ENCODE measurements around the gene RAB37. TPM values are rescaled to one million over a fixed set of nuclear protein-coding genes. Genes with fewer than 3 reads are reported as not detected.

The RAB37 gene
- polyA plus RNA-seq, 10 donors, result 0.38 to 2.6 (median 1.5) TPM

DNA sequence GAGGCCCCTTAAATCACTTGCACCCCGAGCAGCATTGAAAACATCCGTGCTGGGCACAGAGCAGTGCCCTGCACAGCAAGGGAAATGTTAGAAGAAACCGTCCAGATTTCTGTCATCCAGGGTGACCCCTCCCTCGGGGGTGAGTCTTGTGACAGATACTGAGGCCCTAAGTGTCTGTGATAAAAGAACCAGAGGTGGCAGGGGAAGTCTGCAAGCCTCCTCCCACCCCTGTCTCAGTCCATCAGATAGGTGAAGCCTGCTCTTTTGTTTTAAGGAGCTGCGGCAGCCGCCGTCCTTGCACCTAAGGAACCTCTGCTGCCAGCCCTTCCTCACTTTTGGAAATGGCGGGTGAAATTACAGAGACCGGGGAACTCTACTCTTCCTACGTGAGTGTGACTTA lies 39.9 kb downstream of the RAB37 start:
- no peak for DNase-seq

DNA sequence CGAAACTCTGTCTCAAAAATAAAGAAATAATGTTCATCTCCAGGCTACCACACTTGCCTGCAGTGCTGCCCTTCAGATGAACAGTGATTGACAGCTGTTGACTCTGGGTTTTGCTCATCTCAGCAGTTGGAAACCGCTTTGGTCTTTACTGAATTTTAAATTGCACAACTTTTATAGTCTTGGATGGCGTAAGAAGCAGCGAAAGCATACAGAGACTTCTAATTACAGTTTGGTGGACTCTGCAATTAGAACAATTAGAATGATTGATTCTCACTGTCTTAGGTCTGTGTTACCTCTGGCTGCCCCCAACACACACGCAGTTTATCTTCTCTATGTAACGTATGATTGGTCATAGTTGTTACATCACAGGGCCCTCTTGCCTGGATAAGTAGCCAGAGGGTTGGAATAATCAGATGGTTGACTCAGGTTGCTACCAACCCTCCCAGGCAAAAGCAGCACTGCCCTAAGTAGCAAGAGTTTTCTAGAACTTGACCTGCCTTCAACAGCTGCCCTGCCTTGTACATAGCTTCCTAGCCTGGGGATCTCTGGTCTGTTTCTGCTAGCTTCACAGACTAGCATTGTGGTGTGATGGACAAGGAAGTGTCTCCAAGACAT lies 41.0 kb downstream of the RAB37 start:
- DNase-seq, result no peak

DNA sequence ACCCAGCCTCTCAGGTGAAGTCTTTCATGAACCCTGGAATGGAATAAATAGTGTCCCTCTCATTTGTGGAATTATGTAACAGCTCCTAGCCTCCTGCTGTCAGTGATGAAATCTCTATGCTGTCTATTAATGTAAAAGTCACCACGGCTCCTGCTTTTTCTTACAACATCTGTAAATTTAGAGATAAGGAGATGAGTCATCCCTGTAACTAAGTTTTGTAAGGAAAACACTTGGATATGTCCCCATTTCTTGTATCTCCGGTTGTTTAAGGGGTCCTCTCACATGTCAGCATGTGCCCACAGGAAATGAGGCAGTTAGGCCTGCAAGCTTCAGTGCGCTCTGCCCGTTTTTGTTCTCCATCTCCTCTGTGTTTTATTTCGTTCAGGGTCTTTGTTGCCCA lies 41.9 kb downstream of the RAB37 start:
- no peak for DNase-seq

DNA sequence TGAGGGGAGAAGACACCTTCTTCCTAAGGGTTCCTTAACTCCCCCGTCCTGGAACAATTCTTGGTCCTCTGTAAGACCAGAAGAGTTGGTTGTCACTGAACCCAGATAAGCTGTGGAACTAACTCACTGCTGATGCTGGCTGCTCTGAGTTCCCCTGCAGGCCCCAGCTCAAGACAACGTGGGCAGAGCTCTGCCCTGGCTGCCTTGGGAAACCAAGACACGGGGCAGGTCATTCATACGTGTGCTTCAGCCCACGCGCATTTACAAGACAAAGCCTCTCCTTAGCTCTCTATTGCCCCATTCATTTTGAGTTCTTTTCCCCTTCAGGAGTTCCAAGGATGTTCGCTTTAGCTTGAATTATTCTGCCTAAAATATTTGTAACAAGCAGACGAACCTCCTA lies 42.4 kb downstream of the RAB37 start:
- no peak for DNase-seq

DNA sequence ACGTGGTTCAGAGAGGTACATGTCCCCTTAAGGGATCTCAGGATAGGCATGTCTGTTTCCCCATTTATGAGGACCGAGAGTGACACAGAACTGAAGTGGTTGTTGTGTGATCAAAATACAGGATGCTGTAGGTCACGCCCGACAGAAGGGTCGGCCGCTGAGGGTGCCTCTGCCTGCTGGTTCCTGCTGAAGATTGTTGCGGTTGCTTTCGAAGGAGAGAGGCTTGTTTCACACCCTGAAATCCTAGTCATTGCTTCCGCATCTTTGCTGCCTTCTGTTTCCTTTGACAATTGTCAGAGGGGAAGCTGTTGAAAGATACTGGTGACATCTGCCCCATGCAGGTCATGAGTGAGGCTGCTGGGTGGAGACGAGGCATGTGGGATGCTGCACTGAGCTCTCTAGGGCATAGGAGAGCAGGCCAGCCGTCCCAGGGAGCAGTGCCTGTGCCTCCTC lies 42.9 kb downstream of the RAB37 start:
- peak in 2 of 3 donors; percentile 39 to 55 for DNase-seq

DNA sequence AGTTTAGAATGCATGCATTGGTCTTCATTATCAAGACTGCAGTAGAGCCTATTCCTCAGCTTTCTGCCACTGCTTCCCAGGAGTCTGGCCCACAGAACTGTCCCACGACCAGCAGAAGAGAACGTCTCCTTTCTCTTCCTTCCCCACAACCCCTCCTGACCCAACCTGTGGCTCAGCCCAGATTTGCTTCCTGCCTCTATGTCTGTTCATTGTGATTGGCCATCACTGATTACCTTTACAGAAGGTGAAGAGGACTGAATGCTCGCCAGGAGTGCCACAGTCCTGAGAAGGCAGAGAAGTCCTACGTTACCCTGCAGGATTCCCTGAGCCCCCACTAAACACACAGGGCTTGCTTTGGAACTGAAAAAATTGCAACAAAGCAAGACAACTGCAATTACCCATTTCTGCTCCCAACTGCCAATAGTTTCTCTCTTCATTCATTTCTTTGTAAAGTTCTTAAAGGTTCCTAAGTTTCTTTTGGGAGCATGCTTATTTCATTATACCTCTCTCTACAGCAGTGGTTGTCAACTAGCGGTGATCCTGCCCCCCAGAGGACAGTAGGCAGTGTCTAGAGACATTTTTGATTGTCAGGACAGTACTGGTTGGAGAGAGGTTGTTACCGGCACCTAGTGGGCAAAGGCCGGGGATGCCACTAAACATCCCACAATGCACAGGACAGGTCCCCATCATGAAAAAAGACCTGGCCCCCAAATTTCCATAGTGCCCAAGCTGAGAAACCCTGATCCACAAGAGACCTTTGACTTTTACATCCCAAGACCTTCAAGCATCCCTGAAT lies 43.6 kb downstream of the RAB37 start:
- DNase-seq, result no peak

DNA sequence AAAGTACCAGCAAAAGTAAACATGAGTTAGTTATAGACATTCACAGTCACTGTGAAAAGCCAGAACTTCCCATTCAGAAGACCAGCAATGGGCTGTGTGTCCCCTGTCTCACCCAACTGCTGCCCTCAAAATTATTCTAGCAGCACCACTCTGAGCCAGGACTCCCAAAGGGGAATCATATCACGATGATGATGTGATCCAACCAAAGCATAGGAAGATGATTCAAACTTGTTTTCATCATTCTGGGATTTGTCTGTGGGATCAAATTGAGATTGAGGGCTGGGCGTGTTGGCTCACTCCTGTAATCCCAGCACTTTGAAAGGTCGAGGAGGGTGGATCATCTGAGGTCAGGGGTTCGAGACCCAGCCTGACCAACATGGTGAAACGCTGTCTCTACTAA lies 45.5 kb downstream of the RAB37 start:
- DNase-seq, result no peak

DNA sequence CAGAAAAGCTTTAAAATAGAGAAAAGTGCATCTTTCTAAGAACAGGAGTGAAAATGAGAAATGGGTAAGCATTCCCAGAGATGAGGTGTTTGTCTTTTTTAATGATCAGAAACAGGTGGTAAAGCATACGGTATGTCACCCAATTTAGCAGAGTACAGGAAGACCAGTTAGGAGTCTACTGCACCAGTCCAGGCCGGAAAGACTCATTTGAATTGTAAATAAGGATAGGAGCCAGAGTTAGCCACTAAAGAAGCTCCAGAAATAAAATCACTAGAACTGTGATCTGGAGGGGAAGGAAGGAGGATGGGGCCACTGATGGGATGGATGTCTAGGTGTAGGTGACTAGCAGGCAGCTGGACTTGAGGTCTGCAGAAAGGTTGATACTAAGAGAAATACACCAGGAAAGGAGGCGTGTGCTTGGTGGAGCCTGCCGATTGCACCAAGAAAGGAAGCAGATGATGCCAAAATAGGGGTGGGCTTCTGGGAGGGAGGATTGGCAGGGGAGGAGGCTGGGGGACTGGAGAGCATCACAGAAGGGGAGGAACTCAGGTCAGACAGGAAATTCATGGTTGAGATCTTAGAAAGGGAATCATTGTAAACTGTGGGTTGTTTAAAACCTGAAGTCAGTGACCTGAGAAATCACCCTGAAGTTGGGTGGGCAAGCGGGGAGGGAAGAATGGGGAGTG lies 47.2 kb downstream of the RAB37 start:
- no peak for DNase-seq

DNA sequence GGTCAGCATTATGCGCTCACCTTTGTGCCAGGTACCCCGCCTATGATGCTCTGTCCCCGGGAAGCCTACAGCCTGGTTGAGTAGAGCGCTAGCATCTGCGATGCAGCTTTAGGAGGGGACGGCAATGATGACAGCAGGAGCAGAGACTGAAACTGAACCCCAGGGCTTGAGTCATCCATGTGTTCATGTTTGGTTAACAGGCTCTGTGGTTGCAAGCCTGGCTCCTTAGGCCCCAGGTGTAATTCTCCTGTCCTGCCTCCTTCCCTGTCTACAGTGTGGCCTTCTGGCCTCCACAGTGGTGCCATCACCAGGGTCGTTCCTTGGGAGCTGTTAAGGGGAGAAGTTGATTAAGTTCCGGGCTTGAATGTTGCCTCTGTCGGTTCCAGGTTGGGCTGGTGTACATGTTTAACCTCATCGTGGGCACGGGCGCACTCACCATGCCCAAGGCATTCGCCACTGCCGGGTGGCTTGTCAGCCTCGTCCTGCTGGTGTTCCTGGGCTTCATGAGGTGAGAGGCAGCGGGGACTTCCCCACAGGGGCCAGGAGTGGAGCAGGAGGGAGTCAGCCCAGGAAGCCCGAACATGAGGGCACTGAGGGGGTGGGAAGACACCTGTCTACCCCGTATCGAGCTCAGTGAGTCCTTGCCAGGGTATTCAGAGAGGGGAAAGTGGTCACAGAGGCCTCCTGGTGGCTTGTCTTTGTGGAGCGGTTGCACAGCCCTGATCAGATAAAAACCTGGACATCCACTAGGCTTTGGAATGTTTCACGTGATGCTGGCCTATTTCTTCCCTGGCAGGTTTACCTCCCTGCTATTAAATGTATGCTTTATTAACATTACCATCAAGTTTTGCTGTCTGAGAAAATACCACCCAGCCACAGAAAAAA lies 48.3 kb downstream of the RAB37 start:
- DNase-seq, result no peak

DNA sequence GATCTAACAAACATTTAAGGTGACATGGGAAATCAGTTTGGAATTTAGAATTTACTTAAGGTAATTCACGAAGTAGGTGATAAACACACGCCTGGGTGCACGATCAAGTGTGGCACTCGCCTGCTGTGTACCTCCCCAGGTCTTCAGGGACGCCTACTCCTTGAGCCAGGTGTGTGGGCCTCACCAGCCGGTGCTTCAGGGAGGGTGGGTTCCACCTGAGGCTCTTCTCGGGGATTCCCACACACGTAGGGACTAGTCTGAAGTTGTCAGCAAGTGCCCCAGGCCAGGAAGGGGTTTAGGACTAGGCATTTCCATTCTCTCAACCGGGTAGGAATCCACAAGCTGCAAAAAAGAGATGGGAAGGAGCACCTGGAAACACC lies 48.9 kb downstream of the RAB37 start:
- DNase-seq, result no peak

DNA sequence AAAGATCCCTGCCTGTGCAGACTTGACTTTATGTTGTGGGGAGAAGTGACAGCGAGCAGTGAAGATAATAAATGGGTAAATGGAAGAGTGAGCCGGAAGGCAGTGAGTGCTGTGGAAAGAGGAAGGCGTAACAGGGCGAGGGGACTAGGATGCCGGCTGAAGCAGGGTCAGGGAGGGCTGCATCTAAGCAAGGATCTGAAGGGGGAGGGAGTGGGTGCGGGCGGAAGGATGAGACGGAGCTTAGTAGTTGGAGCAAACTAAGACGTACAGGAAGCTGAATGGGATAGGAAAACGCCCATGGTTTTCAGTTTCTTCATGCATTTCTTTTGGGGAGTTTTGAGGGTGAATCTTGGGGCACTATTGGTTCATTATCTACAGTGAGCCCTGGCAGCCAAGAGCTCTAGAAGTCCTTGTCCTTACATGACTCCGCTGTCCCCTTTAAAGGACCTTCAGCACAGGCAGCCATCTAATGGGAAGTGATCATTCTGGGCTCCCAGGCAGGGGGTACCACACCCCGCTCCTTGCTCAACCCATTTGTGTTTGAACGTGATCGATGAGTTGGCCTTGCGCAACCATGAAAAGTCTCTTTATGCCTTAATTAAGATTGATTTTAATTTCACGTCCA lies 49.5 kb downstream of the RAB37 start:
- no peak for DNase-seq

DNA sequence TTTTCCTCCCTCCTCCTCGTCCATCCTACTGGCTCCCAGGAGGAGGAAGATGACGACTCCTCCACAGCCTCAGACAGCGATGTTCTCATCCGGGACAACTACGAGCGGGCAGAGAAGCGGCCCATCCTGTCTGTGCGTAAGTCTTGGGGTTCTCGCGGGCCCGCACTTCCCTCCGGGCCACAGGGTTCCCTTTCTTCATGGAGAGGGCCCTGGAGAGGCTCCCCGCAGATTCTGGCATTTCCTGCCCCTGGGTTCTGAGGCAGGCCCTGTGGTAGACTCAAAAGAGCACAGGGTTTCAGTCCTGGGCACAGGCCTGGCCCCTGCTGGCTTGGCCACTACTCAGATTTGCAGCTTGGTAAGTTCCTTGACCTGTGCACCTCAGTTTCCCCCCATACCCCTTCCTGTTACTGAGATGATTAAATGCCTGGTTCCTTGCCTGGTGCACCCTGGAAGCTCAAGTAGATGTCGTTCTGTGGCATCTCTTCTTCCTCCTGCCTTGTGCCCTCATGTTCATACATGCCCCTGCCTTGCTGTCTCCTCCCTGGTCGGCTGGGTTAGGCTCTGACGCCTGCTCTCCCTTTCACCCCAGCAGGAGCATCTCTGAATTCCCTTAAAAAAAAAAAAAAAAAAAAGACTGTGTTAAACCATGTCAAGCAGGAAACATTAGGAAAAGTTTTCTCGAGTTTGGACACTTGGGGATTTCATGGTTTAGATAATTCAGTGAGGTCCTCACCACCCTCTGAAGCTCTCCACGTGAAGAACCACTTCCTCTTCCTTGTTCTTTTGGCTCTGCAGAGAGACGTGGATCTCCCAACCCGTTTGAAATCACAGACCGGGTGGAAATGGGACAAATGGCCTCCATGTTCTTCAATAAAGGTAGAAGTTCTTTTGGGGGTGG lies 53.4 kb downstream of the RAB37 start:
- no peak for DNase-seq

DNA sequence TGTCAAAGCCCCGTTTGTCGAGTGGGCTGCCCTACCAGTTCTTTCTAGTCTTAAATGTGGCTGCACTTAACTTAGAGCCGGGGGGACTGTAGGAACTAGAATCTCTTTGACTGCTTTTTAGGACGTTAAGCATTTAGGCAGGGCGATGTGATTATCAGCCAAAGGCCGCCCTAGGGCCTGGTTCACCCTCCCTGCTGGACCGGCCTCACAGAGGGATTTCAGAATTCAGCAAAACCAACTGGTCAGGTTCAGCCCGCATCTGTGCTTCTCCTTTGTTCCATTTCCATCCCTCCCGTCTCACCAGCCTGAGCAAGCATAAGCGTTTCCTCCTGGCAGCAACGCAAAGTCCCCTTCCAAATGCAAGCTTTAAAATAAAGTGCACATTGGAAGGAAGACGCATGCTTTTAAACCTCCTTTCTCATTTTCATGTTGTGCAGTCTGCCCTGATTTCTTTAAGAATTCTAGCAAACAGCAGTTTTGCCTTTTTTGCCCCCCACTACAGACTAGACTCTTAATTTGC lies 55.6 kb downstream of the RAB37 start:
- no peak for DNase-seq

DNA sequence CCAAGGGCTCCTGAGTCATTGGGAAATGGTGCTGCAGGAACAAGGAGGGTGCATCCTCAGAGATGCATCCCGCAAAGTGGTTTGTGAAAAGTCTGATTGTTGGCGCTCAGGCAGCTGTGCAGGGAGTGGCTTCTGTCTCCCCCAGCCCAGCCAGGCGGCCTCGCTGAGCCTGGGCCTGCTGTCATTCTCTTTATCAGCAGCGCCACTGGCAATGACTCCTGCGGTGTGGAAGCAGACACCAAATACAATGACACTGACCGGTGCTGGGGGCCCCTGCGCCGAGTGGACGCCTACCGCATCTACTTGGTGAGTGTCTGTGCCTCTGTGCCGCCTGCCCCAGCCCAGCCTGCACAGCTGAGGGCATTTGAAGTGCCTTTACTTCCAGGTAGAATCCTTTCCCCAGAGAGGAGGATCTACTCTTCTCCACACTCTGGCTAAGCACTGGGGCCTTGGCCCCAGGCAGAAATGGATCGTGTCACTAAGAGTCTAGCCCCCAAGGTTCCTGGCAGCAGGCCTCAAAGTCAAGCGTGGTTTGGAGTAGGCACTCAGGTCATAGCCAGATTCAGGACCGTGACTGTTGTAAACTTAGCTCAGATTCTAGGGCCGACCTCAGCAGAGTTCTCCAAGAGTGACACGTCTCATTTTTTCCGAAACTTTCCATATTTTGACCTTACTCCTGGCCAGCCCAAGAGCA lies 58.4 kb downstream of the RAB37 start:
- DNase-seq, result no peak

DNA sequence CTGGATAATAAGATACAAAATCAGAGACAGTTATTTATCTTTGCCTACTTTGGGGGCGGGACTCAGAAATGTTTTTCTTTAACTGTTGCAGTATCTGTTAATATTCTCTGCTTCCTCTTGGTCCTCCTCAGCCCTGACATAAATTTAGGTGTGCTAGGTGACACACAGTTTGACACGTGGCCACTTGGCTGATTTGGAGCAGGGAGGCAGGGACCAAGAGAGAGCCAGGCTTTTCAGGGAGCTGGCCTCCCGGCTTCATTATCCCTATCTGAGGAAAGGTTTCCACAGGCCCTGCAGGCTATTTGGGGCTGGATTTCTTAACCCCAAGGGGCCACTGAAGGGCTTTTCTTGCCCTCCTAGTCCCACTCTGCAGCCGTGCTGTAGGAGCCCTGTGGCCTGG lies 59.2 kb downstream of the RAB37 start:
- no peak for DNase-seq

DNA sequence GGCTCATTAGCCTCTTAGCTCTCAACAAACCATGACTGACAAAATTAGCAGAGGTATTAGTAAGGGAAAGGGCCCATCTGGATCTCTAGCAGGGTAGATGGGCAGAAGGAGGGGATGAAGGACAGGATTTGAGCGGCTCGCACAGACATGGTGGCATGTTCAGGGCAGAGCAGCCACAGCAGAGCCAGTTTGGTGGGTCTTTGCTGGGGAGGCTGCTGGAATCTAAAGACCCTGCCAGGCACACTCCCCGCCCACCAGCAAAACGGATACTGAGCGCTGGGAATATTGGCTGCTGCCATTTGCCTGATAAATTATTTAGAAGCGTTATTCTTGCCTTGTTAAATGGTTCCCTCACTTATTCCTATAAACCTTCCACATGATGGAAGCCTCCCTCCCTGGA lies 59.8 kb downstream of the RAB37 start:
- no peak for DNase-seq
